H1 (cell line): ENCODE measurements around the gene ADARB2. TPM values are rescaled to one million over a fixed set of nuclear protein-coding genes. Genes with fewer than 3 reads are reported as not detected.

Experiments
- CTCF ChIA-PET: fragments of 300-600 bp; sonication (Branson Sonifier 250); formaldehyde crosslinking; loops from one replicate; lab custom pipeline; 2021; ENCODE audit not compliant: partially characterized antibody; lab: Charles Lee
- POLR2A ChIA-PET: fragments of 300-600 bp; sonication (Branson Sonifier 250); formaldehyde crosslinking; loops from one replicate; lab custom pipeline; 2021; ENCODE audit warnings: inconsistent platforms; ENCODE audit not compliant: partially characterized antibody; lab: Charles Lee
- DNase-seq, 2 experiments: peaks; one replicate each; pipeline versions ENCODE4 v3.0.0 to v3.0.0-alpha.2; 2010 to 2022; ENCODE audit warnings: low spot score in 2 of 2, low read depth in 1 of 2, mixed read lengths in 1 of 2
- FAIRE-seq: peaks from 2 replicates; lab custom pipeline; 2011; peaks lifted over from hg19 to GRCh38; lab: Jason Lieb, UNC
- H2AFZ ChIP-seq: 2 replicates; pipeline ENCODE4 v1.8.1; 2012; ENCODE audit warnings: low read length, inconsistent platforms
- H2AK5ac ChIP-seq: 2 replicates; pipeline ENCODE4 v1.6.1; 2013; ENCODE audit warnings: low read depth, low read length
- H2BK120ac ChIP-seq: replicated peaks from 2 replicates; pipeline ENCODE3; 2013; ENCODE audit warnings: low read depth, low read length, inconsistent platforms
- H2BK12ac ChIP-seq: 2 replicates; pipeline ENCODE4 v1.6.1; 2013; ENCODE audit warnings: low read depth, low read length
- H2BK15ac ChIP-seq: 2 replicates; pipeline ENCODE4 v1.6.1; 2013; ENCODE audit warnings: low read length
- H2BK20ac ChIP-seq: 2 replicates; pipeline ENCODE4 v1.6.1; 2013; ENCODE audit warnings: low read length
- H2BK5ac ChIP-seq: 2 replicates; pipeline ENCODE4 v1.6.1; 2013; ENCODE audit warnings: low read depth, low read length
- H3K14ac ChIP-seq: 2 replicates; pipeline ENCODE4 v1.6.1; 2013; ENCODE audit warnings: inconsistent platforms; ENCODE audit not compliant: insufficient read length
- H3K18ac ChIP-seq: 2 replicates; pipeline ENCODE4 v1.6.1; 2013; ENCODE audit warnings: low read length; ENCODE audit errors: extremely low read depth
- H3K23ac ChIP-seq: 2 replicates; pipeline ENCODE4 v1.6.1; 2013; ENCODE audit warnings: inconsistent platforms; ENCODE audit not compliant: insufficient read length
- H3K23me2 ChIP-seq: 2 replicates; pipeline ENCODE4 v1.6.1; 2013; ENCODE audit warnings: low read depth, low read length
- H3K27ac ChIP-seq: 2 replicates; pipeline ENCODE4 v1.6.1; 2011; ENCODE audit warnings: low read depth, low read length, inconsistent platforms
- H3K27me3 ChIP-seq, 4 experiments: replicated peaks in 1 of 4; 1 replicate in 1 of 4; 2 replicates in 3 of 4; pipeline versions ENCODE4 v1.6.1 to v1.8.1; 2011 to 2013; ENCODE audit warnings: low read length in 3 of 4, mild to moderate bottlenecking in 3 of 4, inconsistent platforms in 2 of 4, mixed read lengths in 2 of 4, moderate library complexity in 1 of 4; ENCODE audit not compliant: control insufficient read depth in 3 of 4, insufficient read depth in 3 of 4; ENCODE audit errors: extremely low read depth in 1 of 4
- H3K36me3 ChIP-seq, 4 experiments: 2 replicates each; pipeline versions ENCODE4 v1.6.1 to v1.8.1; 2011 to 2013; ENCODE audit warnings: mild to moderate bottlenecking in 4 of 4, low read length in 3 of 4, moderate library complexity in 2 of 4, control low read depth in 1 of 4, inconsistent platforms in 1 of 4; ENCODE audit not compliant: insufficient read depth in 4 of 4, control insufficient read depth in 2 of 4
- H3K4ac ChIP-seq: replicated peaks from 2 replicates; pipeline ENCODE3; 2013; ENCODE audit warnings: low read length, low read depth, mixed read lengths, inconsistent platforms; ENCODE audit not compliant: insufficient read length
- H3K4me1 ChIP-seq, 4 experiments: replicated peaks in 1 of 4; 1 replicate in 1 of 4; 2 replicates in 3 of 4; pipeline versions ENCODE4 v1.6.1 to v1.8.1; 2011 to 2013; ENCODE audit warnings: low read length in 3 of 4, inconsistent platforms in 2 of 4, mixed read lengths in 1 of 4; ENCODE audit not compliant: insufficient read depth in 4 of 4, control insufficient read depth in 3 of 4
- H3K4me2 ChIP-seq, 2 experiments: 2 replicates each; pipeline versions ENCODE4 v1.6.1 to v1.8.1; 2011 to 2013; ENCODE audit warnings: low read depth in 2 of 2, low read length in 2 of 2, control low read depth in 1 of 2, inconsistent platforms in 1 of 2, mild to moderate bottlenecking in 1 of 2; ENCODE audit not compliant: insufficient read depth in 1 of 2
- H3K4me3 ChIP-seq, 4 experiments: fragments of 200-600, 300-600 bp in 1 of 4; sonication (generic), shearing (Covaris generic), sonication (Bioruptor Twin) in 1 of 4; 2 replicates each; pipeline versions ENCODE4 v1.5.1 to v1.8.1; 2011 to 2016; ENCODE audit warnings: low read length in 4 of 4, low read depth in 3 of 4, control low read depth in 2 of 4, inconsistent platforms in 2 of 4, mild to moderate bottlenecking in 2 of 4, mixed read lengths in 1 of 4, moderate library complexity in 1 of 4; ENCODE audit not compliant: insufficient read depth in 2 of 4; ENCODE audit errors: extremely low read depth in 1 of 4
- H3K56ac ChIP-seq: replicated peaks from 2 replicates; pipeline ENCODE3; 2013; ENCODE audit warnings: low read depth, mild to moderate bottlenecking, mixed read lengths, low read length, inconsistent platforms; ENCODE audit not compliant: insufficient read length
- H3K79me1 ChIP-seq: 2 replicates; pipeline ENCODE4 v1.6.1; 2013; ENCODE audit warnings: low read depth, low read length, control low read depth
- H3K79me2 ChIP-seq, 2 experiments: 2 replicates each; pipeline versions ENCODE4 v1.6.1 to v1.8.1; 2012 to 2013; ENCODE audit warnings: low read length in 2 of 2, mild to moderate bottlenecking in 2 of 2, inconsistent platforms in 1 of 2; ENCODE audit not compliant: insufficient read depth in 2 of 2, control insufficient read depth in 1 of 2
- H3K9ac ChIP-seq, 4 experiments: replicated peaks in 1 of 4; 1 replicate in 1 of 4; 2 replicates in 3 of 4; pipeline versions ENCODE4 v1.6.1 to v1.8.1; 2011 to 2013; ENCODE audit warnings: low read depth in 3 of 4, low read length in 3 of 4, control low read depth in 2 of 4, mild to moderate bottlenecking in 2 of 4, moderate library complexity in 2 of 4, inconsistent platforms in 1 of 4; ENCODE audit errors: extremely low read depth in 1 of 4
- H3K9me3 ChIP-seq, 2 experiments: 2 replicates each; pipeline versions ENCODE4 v1.6.1 to v1.8.1; 2012 to 2013; ENCODE audit warnings: mild to moderate bottlenecking in 2 of 2, moderate library complexity in 2 of 2, control low read depth in 1 of 2, inconsistent platforms in 1 of 2, low read depth in 1 of 2, low read length in 1 of 2, mixed read lengths in 1 of 2; ENCODE audit not compliant: insufficient read depth in 2 of 2
- H4K20me1 ChIP-seq, 2 experiments: replicated peaks in 1 of 2; 2 replicates each; pipeline versions ENCODE3 to v1.8.1; 2011 to 2013; ENCODE audit warnings: inconsistent platforms in 2 of 2, low read length in 2 of 2, mild to moderate bottlenecking in 1 of 2; ENCODE audit not compliant: insufficient read depth in 2 of 2, control insufficient read depth in 1 of 2
- H4K5ac ChIP-seq: 2 replicates; pipeline ENCODE4 v1.6.1; 2013; ENCODE audit warnings: low read length, low read depth, mixed read lengths, inconsistent platforms; ENCODE audit not compliant: insufficient read length
- H4K8ac ChIP-seq: 2 replicates; pipeline ENCODE4 v1.8.0; 2013; ENCODE audit warnings: mild to moderate bottlenecking, moderate library complexity, low read length, inconsistent platforms; ENCODE audit not compliant: insufficient read depth; ENCODE audit errors: extremely low read depth
- H4K91ac ChIP-seq: replicated peaks from 2 replicates; pipeline ENCODE3; 2013; ENCODE audit warnings: low read length, mixed read lengths, inconsistent platforms; ENCODE audit not compliant: insufficient read length
- CBX8 ChIP-seq: fragments of 300-800, 300-1000 bp; sonication (generic); IDR thresholded peaks from 2 replicates; pipeline ENCODE4 v1.7.1; 2016; ENCODE audit warnings: low read depth, low read length, borderline replicate concordance
- GABPA ChIP-seq: IDR thresholded peaks from 2 replicates; pipeline ENCODE4 v1.6.1; 2011; ENCODE audit warnings: mild to moderate bottlenecking, low read length, moderate library complexity, borderline replicate concordance; ENCODE audit not compliant: insufficient read depth
- KDM1A ChIP-seq: fragments of 200-600, 300-600 bp; sonication (generic); IDR thresholded peaks from 2 replicates; pipeline ENCODE4 v1.7.1; 2016; ENCODE audit warnings: mild to moderate bottlenecking, low read length, borderline replicate concordance
- KDM4A ChIP-seq: IDR thresholded peaks from one replicate; pipeline ENCODE4 v1.7.1; 2012; ENCODE audit warnings: low read depth, mild to moderate bottlenecking, moderate library complexity, low read length, inconsistent platforms; ENCODE audit not compliant: severe bottlenecking
- NANOG ChIP-seq: IDR thresholded peaks from 2 replicates; pipeline ENCODE4 v1.6.1; 2011; ENCODE audit warnings: low read length, low read depth, mild to moderate bottlenecking, inconsistent platforms; ENCODE audit not compliant: insufficient read depth, poor library complexity, severe bottlenecking
- NRF1 ChIP-seq: IDR thresholded peaks from 2 replicates; pipeline ENCODE4 v1.6.1; 2011; ENCODE audit warnings: mild to moderate bottlenecking, low read depth, low read length, improper control_type of control experiment
- POLR2AphosphoS5 ChIP-seq: IDR thresholded peaks from 2 replicates; pipeline ENCODE4 v1.6.1; 2011; ENCODE audit warnings: low read depth, low read length
- RBBP5 ChIP-seq: IDR thresholded peaks from 2 replicates; pipeline ENCODE4 v1.7.1; 2012; ENCODE audit warnings: low read depth, mild to moderate bottlenecking, inconsistent platforms, low read length, moderate library complexity, borderline replicate concordance
- RFX5 ChIP-seq: IDR thresholded peaks from 2 replicates; pipeline ENCODE4 v1.6.1; 2011; ENCODE audit warnings: low read depth, low read length, improper control_type of control experiment, borderline replicate concordance
- SP2 ChIP-seq: IDR thresholded peaks from 2 replicates; pipeline ENCODE4 v1.6.1; 2012; ENCODE audit warnings: mild to moderate bottlenecking, low read length, inconsistent platforms
- YY1 ChIP-seq: IDR thresholded peaks from 2 replicates; pipeline ENCODE4 v1.6.1; 2011; ENCODE audit warnings: low read depth, mild to moderate bottlenecking, low read length
- WGBS, 2 experiments: shearing (Covaris generic) in 1 of 2; methylation state at CpG; one replicate each; pipeline versions ENCODE4 v1.1.6 to v1.1.7; 2013 to 2015; ENCODE audit warnings: low lambda C conversion rate in 2 of 2, mixed read lengths in 2 of 2, inconsistent platforms in 1 of 2, low coverage in 1 of 2, missing lambda C conversion rate in 1 of 2; ENCODE audit not compliant: insufficient replicate concordance in 2 of 2, insufficient coverage in 1 of 2, insufficient read length in 1 of 2; ENCODE audit errors: extremely low coverage in 1 of 2, missing lambda C conversion rate in 1 of 2; 5-methylcytosine and 5-hydroxymethylcytosine counted together
- polyA plus RNA-seq, 7 experiments: library from polyadenylated mRNA; depleted of rRNA in 3 of 7; stranded (reverse) in 5 of 7; unstranded in 2 of 7; fragments of >200 nt in 5 of 7; fragments of 200-250 nt in 2 of 7; gene quantifications; 1 replicate in 5 of 7; 2 replicates in 1 of 7; 4 replicates in 1 of 7; pipeline versions ENCODE4 v1.2.1 to v1.2.3, GENCODE V29; 2011 to 2013; ENCODE audit warnings: missing spikeins in 2 of 7, mixed read lengths in 2 of 7
- total RNA-seq: library from RNA; stranded (reverse); fragmentation: NEBNext Ultra II Directional; extraction: Animal tissue kit (Norgen Biotek cat#: 25700); gene quantifications from 2 replicates; pipeline ENCODE4 v1.2.1, GENCODE V29; 2021
- TF ChIP-seq, protein P1 (sequence below): IDR thresholded peaks from 2 replicates; pipeline ENCODE4 v1.6.1; 2011; ENCODE audit warnings: low read depth, mild to moderate bottlenecking, low read length; ENCODE audit not compliant: insufficient read depth

ADARB2 gene
- total and polyA plus RNA-seq, 2 of the 8 experiments (the other 6 are each of a cell fraction or from before 2014, with no cell fraction given), result 2.2 to 2.8 TPM

DNA sequence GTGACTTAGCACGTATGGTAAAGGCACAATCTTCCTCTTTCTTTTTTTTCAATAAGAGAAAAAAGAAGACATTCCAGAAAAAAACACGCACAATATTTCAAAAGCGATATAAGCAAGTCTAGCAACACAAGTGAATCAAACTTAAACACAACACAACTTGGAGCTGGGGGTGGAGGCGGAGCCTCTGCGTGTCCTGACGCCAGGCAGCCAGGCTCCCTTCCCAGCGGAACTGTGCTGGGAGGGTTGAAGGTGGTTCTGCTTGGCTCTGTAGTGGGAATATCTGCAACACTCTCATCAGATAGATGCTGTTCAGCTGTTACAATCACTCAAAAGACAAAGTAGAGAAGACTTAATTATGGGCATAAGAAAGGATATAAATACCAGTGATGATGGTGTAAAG lies 469.8 kb downstream of the ADARB2 start:
- Histone ChIP-seq H3K23ac (no peak overlapping the region), H2BK20ac (no peak overlapping the region), H4K5ac (no peak overlapping the region), H3K36me3 (no peaks in the 10 kb centered on the region), H3K27ac (no peak overlapping the region), H3K79me2 (no peaks in the 10 kb centered on the region), H2BK5ac (no peak overlapping the region), H3K4me2 (no peak overlapping the region), H4K8ac (no peak overlapping the region), H3K4me3 (no peak overlapping the region), H3K4ac (no peak overlapping the region), H2BK120ac (no peak overlapping the region), H2BK15ac (no peak overlapping the region), H3K4me1 (no peaks in the 10 kb centered on the region), H2BK12ac (no peak overlapping the region), H2AK5ac (no peak overlapping the region), H2AFZ (no peak overlapping the region), H3K79me1 (no peaks in the 10 kb centered on the region), H3K9me3 (no peaks in the 10 kb centered on the region), H3K27me3 (no peaks in the 10 kb centered on the region), H3K9ac (no peak overlapping the region), H3K56ac (no peak overlapping the region), H3K23me2 (no peaks in the 10 kb centered on the region), H4K91ac (no peak overlapping the region), H3K18ac (no peak overlapping the region), H4K20me1 (no peaks in the 10 kb centered on the region), H3K14ac (no peak overlapping the region)
- FAIRE-seq (no peak), DNase-seq (no peak)
- WGBS, 2 experiments, result 63% methylated on average over 7 of the region's 7 CpGs; no CpG with 5 or more reads in 1 of the 2 experiments
- TF ChIP-seq YY1 (no peak), KDM4A (no peak), NANOG (no peak), RBBP5 (no peak), KDM1A (no peak), SP2 (no peak), CBX8 (no peak), GABPA (no peak), RFX5 (no peak), POLR2AphosphoS5 (no peak), NRF1 (no peak)
- TF ChIP-seq, protein P1, sequence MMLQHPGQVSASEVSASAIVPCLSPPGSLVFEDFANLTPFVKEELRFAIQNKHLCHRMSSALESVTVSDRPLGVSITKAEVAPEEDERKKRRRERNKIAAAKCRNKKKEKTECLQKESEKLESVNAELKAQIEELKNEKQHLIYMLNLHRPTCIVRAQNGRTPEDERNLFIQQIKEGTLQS, result no peak
- POLR2A ChIA-PET, result no interaction called here
- CTCF ChIA-PET, result no interaction called here
